K562 (cell line): ENCODE measurements around the gene ATL2.

ENCODE experiments used
- MCM7 ChIP-seq, 2 experiments: fragments of 450-650 bp; IDR thresholded peaks; 2 replicates each; pipeline ENCODE4 v1.6.1; 2016 to 2018
- NR3C1 ChIP-seq: sonication (generic); formaldehyde crosslinking; IDR thresholded peaks from 2 replicates; pipeline ENCODE4 v1.8.1; 2022; ENCODE audit warnings: missing genetic modification reagents
- TAF1 ChIP-seq: IDR thresholded peaks from 2 replicates; pipeline ENCODE4 v1.6.1; 2011; ENCODE audit warnings: mild to moderate bottlenecking, low read length, moderate library complexity; ENCODE audit not compliant: insufficient read depth, control insufficient read depth, severe bottlenecking; ENCODE audit errors: extremely low read depth

- no peak for TF ChIP-seq NR3C1
- TF ChIP-seq TAF1 = no peak
- TF ChIP-seq MCM7 (IDR thresholded peaks at IDR 0.05) = no peak
Observed at GRCh38 chr2:38353402-38353801, 23.7 kb downstream of the ATL2 start.
